Measurements from ENCODE around the gene CYP2R1. TPM values are rescaled to one million over a fixed set of nuclear protein-coding genes. Genes with fewer than 3 reads are reported as not detected.

Gene CYP2R1
- total and polyA plus RNA-seq, 7 experiments from 2014 or later = 13.3 to 19.1 (median 15.1) TPM

Other genes starting within 250 kb of the CYP2R1 start
- gene PDE3B, start 248.4 kb downstream of the CYP2R1 start, total RNA-seq = 100 to 1,000 TPM in 4 of 5 experiments, 10 to 100 TPM in 1; 79.6 to 268 (median 151) TPM
- gene PDE3B, start 248.4 kb downstream of the CYP2R1 start, polyA plus RNA-seq = 10 to 100 TPM; 49.7 to 81.2 TPM
- gene CALCA, start 80.1 kb upstream of the CYP2R1 start, total RNA-seq = not detected
- not detected for gene CALCA, start 80.1 kb upstream of the CYP2R1 start, polyA plus RNA-seq
- gene CALCB, start 181.4 kb upstream of the CYP2R1 start, total RNA-seq = 1 to 10 TPM in 3 of 5 experiments, under 1 TPM in 2; 0.59 to 1.1 (median 1.0) TPM
- under 1 TPM; 0.18 to 0.32 TPM for gene CALCB, start 181.4 kb upstream of the CYP2R1 start, polyA plus RNA-seq
- under 1 TPM in 4 of 5 experiments, not detected in 1; 0.14 to 0.56 (median 0.19) TPM for gene INSC, start 222.7 kb upstream of the CYP2R1 start, total RNA-seq
- gene INSC, start 222.7 kb upstream of the CYP2R1 start, polyA plus RNA-seq = under 1 TPM in 1 of 2 donors, not detected in 1; 0.24 TPM